ENCODE results near the gene TBP.

GRCh38 chr6:170529839-170530469 lies 24.2 kb upstream of the TBP start:
- TF ChIP-seq POLR2A (IDR thresholded peaks at IDR 0.05; ENCODE audit: low read length) (no peak), GATA1 (IDR thresholded peaks at IDR 0.05; ENCODE audit: low read depth, low read length) (no peak)

Measured in erythroblast (primary cell).